Activated CD4-positive, alpha-beta memory T cell treated with anti-CD3 and anti-CD28 coated beads, Interleukin-2, amount 10 ng/mL, durations not matched to agents 7 days and 5 days (primary cell): ENCODE results near the gene TEF. TPM values are rescaled to one million over a fixed set of nuclear protein-coding genes. Genes with fewer than 3 reads are reported as not detected.
A peak's percentile ranks its signal among the peaks of the same experiment; 100 is the strongest.
"Not testable (repeated sequence)": the region's sequence is repeated elsewhere in the genome, so short reads cannot be mapped to it uniquely, and the experiment has no call there.

Source experiments
- CTCF ChIA-PET: fragments of 350-600 bp; sonication (Branson Sonifier 250); formaldehyde crosslinking; loops from one replicate; lab custom pipeline; 2021; ENCODE audit warnings: antibody characterized with exemption, inconsistent platforms; lab: Charles Lee
- POLR2A ChIA-PET: fragments of 350-600 bp; sonication (Branson Sonifier 250); formaldehyde crosslinking; loops from one replicate; lab custom pipeline; 2021; ENCODE audit warnings: antibody characterized with exemption; lab: Charles Lee
- DNase-seq: peaks from one replicate; pipeline ENCODE4 v3.0.0-alpha.2; 2020
- H3K27ac Mint-ChIP-seq: one replicate; pipeline ENCODE4 v1.8.0; 2021; ENCODE audit warnings: mild to moderate bottlenecking, mixed read lengths
- H3K27me3 Mint-ChIP-seq: one replicate; pipeline ENCODE4 v1.8.0; 2021; ENCODE audit warnings: mixed read lengths
- H3K36me3 Mint-ChIP-seq: one replicate; pipeline ENCODE4 v1.8.0; 2021; ENCODE audit warnings: low read depth, mixed read lengths
- H3K4me1 Mint-ChIP-seq: one replicate; pipeline ENCODE4 v1.8.0; 2021; ENCODE audit warnings: mixed read lengths
- H3K4me3 Mint-ChIP-seq: one replicate; pipeline ENCODE4 v1.8.0; 2021; ENCODE audit warnings: mild to moderate bottlenecking, mixed read lengths
- H3K9me3 Mint-ChIP-seq: one replicate; pipeline ENCODE4 v1.8.0; 2021; ENCODE audit warnings: mixed read lengths
- total RNA-seq, 2 experiments: library from RNA; stranded (reverse); gene quantifications; one replicate each; pipeline ENCODE4 v1.2.3, GENCODE V29; 2021

The TEF gene
- total RNA-seq, 2 experiments from 2014 or later: 2.3 to 3.3 TPM

GRCh38 chr22:41398921-41399320 lies 17.2 kb downstream of the TEF start:
- no peak for DNase-seq
- Mint-ChIP-seq H3K36me3 (no peaks in the 10 kb centered on the region), H3K9me3 (no peaks in the 10 kb centered on the region), H3K4me1 (peaks cover 4% of the 10 kb centered on the region), H3K27ac (no peak overlapping the region), H3K4me3 (no peak overlapping the region), H3K27me3 (no peaks in the 10 kb centered on the region)
- ChIA-PET CTCF (interaction anchor here (0.6 kb wide), 1 partner anchor 131 kb away, joined by 3 read pairs; no protein-coding TSS in a partner anchor), POLR2A (no interaction called here)

GRCh38 chr22:41401781-41402648 lies 20.3 kb downstream of the TEF start:
- Mint-ChIP-seq H3K36me3 (no peaks in the 10 kb centered on the region), H3K4me3 (no peak overlapping the region), H3K27me3 (no peaks in the 10 kb centered on the region), H3K27ac (no peak overlapping the region), H3K9me3 (no peaks in the 10 kb centered on the region), H3K4me1 (peaks cover 10% of the 10 kb centered on the region)
- no peak for DNase-seq
- ChIA-PET POLR2A (interaction anchor here (1.0 to 3.0 kb wide), 9 partner anchors 20 to 188 kb away, joined by 3 to 24 read pairs (median 4); partner anchors contain the start of genes ACO2, PHF5A, PMM1 and RANGAP1), CTCF (interaction anchor here (0.6 to 4.5 kb wide), 14 partner anchors 10 to 538 kb away, joined by 3 to 78 read pairs (median 10); partner anchors contain the start of genes ACO2, PHF5A and TOB2)

DNA sequence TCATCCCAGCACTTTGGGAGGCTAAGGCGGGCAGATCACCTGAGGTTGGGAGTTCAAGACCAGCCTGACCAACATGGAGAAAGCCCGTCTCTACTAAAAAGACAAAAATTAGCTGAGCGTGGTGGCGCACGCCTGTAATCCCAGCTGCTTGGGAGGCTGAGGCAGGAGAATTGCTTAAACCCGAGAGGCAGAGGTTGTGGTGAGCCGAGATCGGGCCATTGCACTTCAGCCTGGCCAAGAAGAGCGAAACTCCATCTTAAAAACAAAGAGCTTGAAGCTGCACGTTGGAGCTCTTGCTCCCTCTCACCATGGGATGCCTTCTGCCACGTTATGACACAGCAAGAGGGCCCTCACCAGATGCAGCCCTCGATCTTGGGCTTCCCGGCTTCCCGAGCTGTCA lies 21.1 kb downstream of the TEF start:
- H3K9me3 Mint-ChIP-seq, H3K4me1 Mint-ChIP-seq, DNase-seq, H3K4me3 Mint-ChIP-seq, H3K27me3 Mint-ChIP-seq, H3K27ac Mint-ChIP-seq, H3K36me3 Mint-ChIP-seq: not testable (repeated sequence)
- CTCF ChIA-PET: interaction anchor here (0.6 to 4.5 kb wide), 19 partner anchors 21 to 264 kb away, joined by 3 to 78 read pairs (median 10); partner anchors contain the start of genes ACO2, PHF5A, PMM1 and TEF
- POLR2A ChIA-PET: interaction anchor here (1.0 to 3.0 kb wide), 9 partner anchors 42 to 187 kb away, joined by 3 to 24 read pairs (median 4); partner anchors contain the start of genes ACO2, PHF5A, PMM1 and RANGAP1

DNA sequence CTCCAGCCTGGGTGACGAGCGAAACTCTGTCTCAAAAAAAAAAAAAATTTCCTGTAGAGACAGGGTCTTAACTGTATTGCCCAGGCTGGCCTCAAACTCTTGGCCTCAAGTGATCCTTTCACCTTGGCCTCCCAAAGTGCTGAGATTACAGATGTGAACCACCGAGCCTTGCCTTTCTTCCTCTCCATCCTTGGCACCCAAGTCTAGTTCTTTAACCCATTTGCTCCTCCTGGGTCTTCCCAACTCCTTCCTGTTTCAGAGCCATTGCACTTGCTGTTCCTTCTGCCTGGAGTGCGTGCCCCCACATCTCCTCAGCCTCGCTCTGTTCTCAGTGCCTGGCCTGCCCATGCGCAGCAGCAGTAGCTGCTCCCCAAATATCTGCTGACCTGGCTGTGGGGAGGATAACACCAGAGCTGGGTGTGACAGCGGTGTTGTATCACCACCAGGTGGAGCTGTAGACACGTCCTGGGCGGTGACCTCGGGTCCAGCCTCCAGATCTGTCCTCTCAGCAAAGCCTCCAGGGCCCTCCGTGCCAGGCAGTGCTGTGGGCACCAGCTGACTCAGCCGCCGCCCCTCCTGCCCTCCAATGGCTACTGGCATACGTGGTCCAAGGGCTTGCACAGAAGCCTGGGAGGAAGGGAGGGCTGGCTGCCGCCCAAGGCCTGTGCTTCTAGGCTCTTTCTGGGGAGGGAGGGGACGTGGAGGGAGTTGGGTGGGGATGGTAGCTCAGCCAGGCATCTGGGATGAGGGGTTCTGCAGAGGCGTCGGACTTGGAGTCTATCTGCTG lies 22.0 kb downstream of the TEF start:
- POLR2A ChIA-PET: interaction anchor here (0.9 to 3.0 kb wide), 14 partner anchors 22 to 381 kb away, joined by 3 to 27 read pairs (median 4); partner anchors contain the start of genes ACO2, PHF5A, RANGAP1 and TOB2
- H3K4me3 Mint-ChIP-seq: no peak overlapping the region
- H3K27me3 Mint-ChIP-seq: no peaks in the 10 kb centered on the region

GRCh38 chr22:41405588-41405987 lies 23.8 kb downstream of the TEF start:
- DNase-seq: no peak
- Mint-ChIP-seq H3K27ac (no peak overlapping the region), H3K36me3 (no peaks in the 10 kb centered on the region), H3K27me3 (no peaks in the 10 kb centered on the region), H3K9me3 (no peaks in the 10 kb centered on the region), H3K4me1 (peaks cover 13% of the 10 kb centered on the region), H3K4me3 (no peak overlapping the region)
- POLR2A ChIA-PET: interaction anchor here (1.0 to 2.4 kb wide), 3 partner anchors 41 to 121 kb away, joined by 3 to 27 read pairs (median 4); partner anchors contain the start of gene TOB2
- CTCF ChIA-PET: interaction anchor here (0.7 to 4.5 kb wide), 4 partner anchors 97 to 127 kb away, joined by 3 to 78 read pairs (median 4); no protein-coding TSS in a partner anchor

More for the DNA sequence above, 22.0 kb downstream of the TEF start:
- DNase-seq: peak; percentile 90
- no peaks in the 10 kb centered on the region for H3K9me3 Mint-ChIP-seq
- no peaks in the 10 kb centered on the region for H3K36me3 Mint-ChIP-seq
- H3K27ac Mint-ChIP-seq: no peak overlapping the region
- CTCF ChIA-PET: interaction anchor here (0.6 to 4.5 kb wide), 39 partner anchors 12 to 1040 kb away, joined by 3 to 78 read pairs (median 6); partner anchors contain the start of genes ACO2, PHF5A, PMM1 and POLR3H
- H3K4me1 Mint-ChIP-seq: peaks cover 10% of the 10 kb centered on the region

DNA sequence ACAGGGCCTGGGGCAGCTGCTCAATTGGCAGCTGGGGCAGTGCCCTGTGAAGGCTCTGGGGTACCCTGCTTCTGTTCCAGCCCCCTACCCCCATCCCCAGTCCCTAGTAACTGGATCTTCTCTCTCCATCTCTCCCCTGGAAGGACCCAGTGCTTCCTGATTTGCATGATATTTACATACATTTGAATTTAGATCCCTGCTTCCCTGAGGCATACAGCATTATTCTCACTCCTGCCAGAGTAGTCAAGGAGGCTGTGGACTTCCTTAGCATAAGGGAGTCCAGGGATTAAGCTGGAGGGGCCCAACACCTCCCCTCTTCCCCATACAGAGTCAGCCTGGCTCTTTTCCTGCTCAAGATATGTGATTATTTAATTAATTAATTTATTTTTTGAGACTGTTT lies 24.7 kb downstream of the TEF start:
- ChIA-PET CTCF (interaction anchor here (1.2 kb wide), 1 partner anchor 96 kb away, joined by 3 read pairs; no protein-coding TSS in a partner anchor), POLR2A (interaction anchor here (1.7 kb wide), 1 partner anchor 121 kb away, joined by 4 read pairs; no protein-coding TSS in a partner anchor)
- no peaks in the 10 kb centered on the region for H3K36me3 Mint-ChIP-seq
- DNase-seq: no peak
- H3K4me1 Mint-ChIP-seq: peaks cover 18% of the 10 kb centered on the region
- no peaks in the 10 kb centered on the region for H3K27me3 Mint-ChIP-seq
- no peak overlapping the region for H3K27ac Mint-ChIP-seq
- no peaks in the 10 kb centered on the region for H3K9me3 Mint-ChIP-seq
- no peak overlapping the region for H3K4me3 Mint-ChIP-seq

DNA sequence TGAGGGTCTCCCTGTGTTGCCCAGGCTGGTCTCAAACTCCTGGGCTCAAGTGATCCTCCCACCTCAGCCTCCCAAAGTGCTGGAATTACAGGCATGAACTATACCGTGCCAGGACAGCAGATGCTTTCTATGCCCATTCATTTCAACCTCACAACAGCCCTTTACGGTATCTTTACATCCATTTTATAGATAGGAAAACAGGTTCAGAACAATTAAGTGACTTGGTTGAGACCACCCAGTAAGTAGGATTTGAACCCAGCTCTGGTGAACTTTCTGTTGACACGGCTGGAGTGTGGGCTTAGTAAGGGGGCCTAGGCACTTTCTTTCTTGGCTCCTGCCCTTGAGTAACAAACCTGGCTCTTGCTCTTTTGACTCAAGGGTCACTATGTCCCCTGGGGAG lies 25.7 kb downstream of the TEF start:
- Mint-ChIP-seq H3K9me3 (no peaks in the 10 kb centered on the region), H3K4me3 (no peak overlapping the region), H3K27me3 (no peaks in the 10 kb centered on the region), H3K4me1 (peaks cover 25% of the 10 kb centered on the region), H3K27ac (no peak overlapping the region), H3K36me3 (no peaks in the 10 kb centered on the region)
- ChIA-PET CTCF (interaction anchor here (0.7 to 2.1 kb wide), 2 partner anchors 108 to 120 kb away, joined by 4 to 12 read pairs; no protein-coding TSS in a partner anchor), POLR2A (interaction anchor here (1.6 to 1.8 kb wide), 2 partner anchors 40 to 61 kb away, joined by 4 to 6 read pairs; partner anchors contain the start of genes ACO2 and PHF5A)
- no peak for DNase-seq

GRCh38 chr22:41408665-41409064 lies 26.9 kb downstream of the TEF start:
- DNase-seq: no peak
- peaks cover 27% of the 10 kb centered on the region for H3K4me1 Mint-ChIP-seq
- H3K9me3 Mint-ChIP-seq: no peaks in the 10 kb centered on the region
- CTCF ChIA-PET: interaction anchor here (2.1 kb wide), 1 partner anchor 119 kb away, joined by 12 read pairs; no protein-coding TSS in a partner anchor
- H3K27ac Mint-ChIP-seq: no peak overlapping the region
- no peak overlapping the region for H3K4me3 Mint-ChIP-seq
- H3K36me3 Mint-ChIP-seq: peaks cover 3% of the 10 kb centered on the region
- no peaks in the 10 kb centered on the region for H3K27me3 Mint-ChIP-seq
- POLR2A ChIA-PET: interaction anchor here (1.0 to 1.8 kb wide), 3 partner anchors 27 to 60 kb away, joined by 3 to 6 read pairs (median 4); partner anchors contain the start of genes ACO2, PHF5A and TEF

DNA sequence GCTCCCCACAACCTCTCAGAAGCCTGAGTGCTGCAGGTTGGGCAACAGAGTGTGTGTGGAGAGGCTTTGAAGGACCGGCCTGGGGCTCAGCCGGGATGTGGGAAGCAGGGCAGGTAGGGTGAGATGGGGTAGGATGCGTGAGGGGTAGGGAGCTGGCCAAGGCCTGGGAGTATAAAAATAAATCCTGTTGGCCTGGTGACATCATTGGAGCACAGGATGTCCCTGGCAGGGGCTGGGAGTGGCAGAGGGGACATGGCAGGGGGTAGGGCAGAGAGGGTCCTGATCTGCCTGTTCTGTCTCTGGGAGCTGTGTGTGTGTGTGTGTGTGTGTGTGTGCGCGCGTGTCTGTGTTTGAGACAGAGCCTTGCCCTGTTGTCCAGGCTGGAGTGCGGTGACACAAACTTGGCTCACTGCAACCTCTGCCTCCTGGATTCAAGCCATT lies 28.6 kb downstream of the TEF start:
- Mint-ChIP-seq H3K4me3 (no peak overlapping the region), H3K4me1 (peaks cover 27% of the 10 kb centered on the region), H3K27ac (no peak overlapping the region), H3K9me3 (no peaks in the 10 kb centered on the region), H3K27me3 (no peaks in the 10 kb centered on the region), H3K36me3 (peaks cover 3% of the 10 kb centered on the region)
- no peak for DNase-seq
- ChIA-PET CTCF (interaction anchor here (1.3 to 1.5 kb wide), 2 partner anchors 107 to 122 kb away, joined by 3 read pairs; no protein-coding TSS in a partner anchor), POLR2A (interaction anchor here (1.1 kb wide), 1 partner anchor 15 kb away, joined by 4 read pairs; no protein-coding TSS in a partner anchor)

- Mint-ChIP-seq H3K36me3 (peaks cover 8% of the 10 kb centered on the region), H3K27me3 (no peaks in the 10 kb centered on the region), H3K9me3 (no peaks in the 10 kb centered on the region), H3K4me1 (peaks cover 30% of the 10 kb centered on the region), H3K27ac (peak overlapping the region; percentile 52), H3K4me3 (peak overlapping the region; percentile 18)
- no peak for DNase-seq
- ChIA-PET CTCF (interaction anchor here (1.3 kb wide), 2 partner anchors 9 to 121 kb away, joined by 3 to 4 read pairs; no protein-coding TSS in a partner anchor), POLR2A (interaction anchor here (0.6 kb wide), 1 partner anchor 25 kb away, joined by 3 read pairs; no protein-coding TSS in a partner anchor)
These were observed 29.5 kb downstream of the TEF start for GRCh38 chr22:41411021-41411851.

DNA sequence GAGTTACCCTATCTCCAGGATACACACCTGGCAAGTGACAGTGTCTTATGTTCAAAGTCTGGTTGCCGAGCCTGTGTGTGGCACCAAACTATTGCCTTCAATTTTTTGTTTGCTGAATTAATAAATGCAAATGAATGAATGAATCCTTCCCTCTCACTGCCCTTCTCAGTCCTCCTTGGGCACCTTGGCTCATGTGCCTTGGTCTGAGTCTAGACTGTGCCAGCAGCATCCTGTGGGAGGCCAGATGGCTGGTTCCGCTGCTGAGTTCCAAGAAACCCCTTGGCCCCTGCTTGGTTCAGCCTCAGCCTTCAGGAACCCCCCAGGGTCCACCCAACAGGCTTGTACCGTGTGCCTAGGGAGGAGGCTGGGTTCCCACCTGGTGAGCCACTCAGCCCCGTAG lies 33.8 kb downstream of the TEF start:
- H3K27me3 Mint-ChIP-seq: no peaks in the 10 kb centered on the region
- no peaks in the 10 kb centered on the region for H3K9me3 Mint-ChIP-seq
- DNase-seq: no peak
- ChIA-PET POLR2A (interaction anchor here (3.6 kb wide), 1 partner anchor 53 kb away, joined by 20 read pairs; the partner anchor contains the start of genes ACO2 and PHF5A), CTCF (no interaction called here)
- peak overlapping the region; percentile 97 for H3K4me3 Mint-ChIP-seq
- H3K27ac Mint-ChIP-seq: peak overlapping the region; percentile 62
- H3K36me3 Mint-ChIP-seq: peaks cover 10% of the 10 kb centered on the region
- H3K4me1 Mint-ChIP-seq: peaks cover 31% of the 10 kb centered on the region
